Epithelial cell of proximal tubule (primary cell): Measurements from ENCODE around the gene CHD9. TPM values are rescaled to one million over a fixed set of nuclear protein-coding genes. Genes with fewer than 3 reads are reported as not detected.
"Not testable (repeated sequence)": the region's sequence is repeated elsewhere in the genome, so short reads cannot be mapped to it uniquely, and the experiment has no call there.

Source experiments
- DNase-seq: peaks from one replicate; pipeline ENCODE4 v3.0.0-alpha.2; 2011; ENCODE audit warnings: low read depth
- H3K4me3 ChIP-seq: 2 replicates; pipeline ENCODE4 v1.5.1; 2011; ENCODE audit warnings: low read depth, mild to moderate bottlenecking, low read length
- total RNA-seq: library from RNA; depleted of rRNA; stranded (reverse); fragments of >200 nt; gene quantifications from 2 replicates; pipeline ENCODE4 v1.2.3, GENCODE V29; 2015
- TF ChIP-seq, protein P1 (sequence below): conservative IDR thresholded peaks from 2 replicates; pipeline ENCODE4 v1.5.1; 2012; ENCODE audit warnings: low read depth, mild to moderate bottlenecking, low read length

Gene CHD9
- total RNA-seq, 1 donor from 2014 or later: 14.6 TPM

- TF ChIP-seq, protein P1, sequence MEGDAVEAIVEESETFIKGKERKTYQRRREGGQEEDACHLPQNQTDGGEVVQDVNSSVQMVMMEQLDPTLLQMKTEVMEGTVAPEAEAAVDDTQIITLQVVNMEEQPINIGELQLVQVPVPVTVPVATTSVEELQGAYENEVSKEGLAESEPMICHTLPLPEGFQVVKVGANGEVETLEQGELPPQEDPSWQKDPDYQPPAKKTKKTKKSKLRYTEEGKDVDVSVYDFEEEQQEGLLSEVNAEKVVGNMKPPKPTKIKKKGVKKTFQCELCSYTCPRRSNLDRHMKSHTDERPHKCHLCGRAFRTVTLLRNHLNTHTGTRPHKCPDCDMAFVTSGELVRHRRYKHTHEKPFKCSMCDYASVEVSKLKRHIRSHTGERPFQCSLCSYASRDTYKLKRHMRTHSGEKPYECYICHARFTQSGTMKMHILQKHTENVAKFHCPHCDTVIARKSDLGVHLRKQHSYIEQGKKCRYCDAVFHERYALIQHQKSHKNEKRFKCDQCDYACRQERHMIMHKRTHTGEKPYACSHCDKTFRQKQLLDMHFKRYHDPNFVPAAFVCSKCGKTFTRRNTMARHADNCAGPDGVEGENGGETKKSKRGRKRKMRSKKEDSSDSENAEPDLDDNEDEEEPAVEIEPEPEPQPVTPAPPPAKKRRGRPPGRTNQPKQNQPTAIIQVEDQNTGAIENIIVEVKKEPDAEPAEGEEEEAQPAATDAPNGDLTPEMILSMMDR: no peak
- DNase-seq: no peak
- no peak overlapping the region for H3K4me3 ChIP-seq
These were observed 13.6 kb downstream of the CHD9 start for GRCh38 chr16:53068423-53068833.

- DNase-seq: no peak
- H3K4me3 ChIP-seq: no peak overlapping the region
- TF ChIP-seq, protein P1: no peak
These were observed 15.0 kb downstream of the CHD9 start for GRCh38 chr16:53069772-53070171.

- no peak overlapping the region for H3K4me3 ChIP-seq
- no peak for DNase-seq
- TF ChIP-seq, protein P1: no peak
These were observed 17.0 kb downstream of the CHD9 start for GRCh38 chr16:53071748-53072301.

DNA sequence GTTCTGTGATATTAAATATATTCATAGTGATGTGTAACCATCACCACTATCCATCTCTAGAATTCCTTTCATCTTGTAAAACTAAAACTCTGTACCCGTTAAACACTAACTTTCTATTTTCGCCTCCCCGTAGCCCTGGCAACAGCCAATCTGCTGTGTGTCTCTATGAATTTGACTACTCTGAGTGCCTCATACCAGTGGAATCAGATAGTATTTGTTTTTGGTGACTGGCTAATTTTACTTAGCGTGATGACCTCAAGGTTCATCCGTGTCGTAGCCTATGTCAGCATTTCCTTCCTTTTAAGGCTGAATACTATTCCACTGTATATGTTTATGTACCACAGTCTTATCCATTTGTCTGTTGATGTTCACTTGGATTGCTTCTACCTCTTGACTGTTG, 18.2 kb downstream of the CHD9 start:
- TF ChIP-seq, protein P1: no peak
- no peak overlapping the region for H3K4me3 ChIP-seq
- DNase-seq: no peak

DNA sequence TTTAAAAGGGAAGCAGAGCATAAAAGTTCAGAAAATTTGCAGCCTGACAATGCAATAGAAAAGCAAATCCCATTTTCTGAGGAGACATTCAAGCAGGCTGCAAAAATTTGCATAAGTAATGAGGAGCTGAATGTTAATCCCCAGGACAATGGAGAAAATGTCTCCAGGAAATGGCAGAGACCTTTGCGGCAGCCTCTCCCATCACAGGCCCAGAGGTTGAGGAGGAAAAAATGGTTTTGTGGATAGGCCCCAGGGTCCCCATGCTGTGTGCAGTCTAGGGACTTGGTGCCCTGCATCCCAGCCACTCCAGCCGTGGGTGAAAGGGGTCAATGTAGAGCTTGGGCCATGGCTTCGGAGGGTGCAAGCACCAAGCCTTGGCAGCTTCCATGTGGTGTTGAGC, 19.5 kb downstream of the CHD9 start:
- not testable (repeated sequence) for DNase-seq, H3K4me3 ChIP-seq

GRCh38 chr16:53075461-53075860, 20.7 kb downstream of the CHD9 start:
- H3K4me3 ChIP-seq, DNase-seq: not testable (repeated sequence)

DNA sequence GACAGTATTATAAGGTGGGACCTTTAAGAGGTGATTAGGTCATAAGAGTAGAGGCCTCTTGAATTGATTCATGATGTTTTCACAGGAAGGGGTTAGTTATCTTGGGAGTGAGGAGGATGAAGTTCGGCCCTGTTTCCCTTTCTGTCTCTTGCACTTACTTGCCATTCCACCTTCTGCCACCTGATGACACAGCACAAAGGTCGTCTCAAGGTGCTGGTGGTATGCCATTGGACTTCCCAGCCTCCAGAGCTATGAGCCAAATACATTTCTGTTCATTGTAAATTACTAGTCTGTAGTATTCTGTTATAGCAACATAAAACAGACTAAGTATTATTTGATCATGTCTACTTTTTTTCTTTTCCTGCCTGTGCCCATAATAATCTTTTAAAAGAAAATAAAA, 23.5 kb downstream of the CHD9 start:
- DNase-seq: no peak
- H3K4me3 ChIP-seq: no peak overlapping the region
- TF ChIP-seq, protein P1: no peak

GRCh38 chr16:53078765-53079485, 24.1 kb downstream of the CHD9 start:
- DNase-seq: no peak
- H3K4me3 ChIP-seq: no peak overlapping the region
- TF ChIP-seq, protein P1: no peak
